HG03103 (cell line): Measurements from ENCODE around the gene TOGARAM1.

ENCODE experiments used
- ATAC-seq: cut with Tn5 transposase; IDR thresholded peaks from one replicate; pipeline ENCODE4 v1.9.1; 2021; ENCODE audit warnings: low read depth; ENCODE audit not compliant: unreplicated experiment

The TOGARAM1 gene

DNA sequence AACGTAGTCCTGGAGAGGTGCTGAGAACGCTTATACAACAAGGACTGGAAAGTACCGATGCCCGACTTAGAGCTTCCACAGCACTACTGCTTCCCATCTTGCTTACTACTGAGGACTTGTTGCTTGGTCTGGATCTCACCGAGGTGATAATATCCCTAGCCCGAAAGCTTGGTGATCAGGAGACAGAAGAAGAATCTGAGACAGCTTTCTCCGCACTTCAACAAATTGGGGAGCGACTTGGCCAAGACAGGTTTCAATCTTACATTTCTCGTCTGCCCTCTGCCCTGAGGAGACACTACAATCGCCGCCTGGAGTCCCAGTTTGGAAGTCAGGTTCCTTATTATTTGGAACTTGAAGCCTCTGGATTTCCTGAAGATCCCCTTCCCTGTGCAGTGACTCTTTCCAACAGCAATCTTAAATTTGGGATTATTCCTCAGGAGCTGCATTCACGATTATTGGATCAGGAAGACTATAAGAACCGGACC, 1.1 kb downstream of the TOGARAM1 start:
- ATAC-seq: no peak

- no peak for ATAC-seq
Measured at GRCh38 chr14:44963775-44964380, 1.9 kb downstream of the TOGARAM1 start.

GRCh38 chr14:44966601-44967336, 4.8 kb downstream of the TOGARAM1 start:
- ATAC-seq: no peak

DNA sequence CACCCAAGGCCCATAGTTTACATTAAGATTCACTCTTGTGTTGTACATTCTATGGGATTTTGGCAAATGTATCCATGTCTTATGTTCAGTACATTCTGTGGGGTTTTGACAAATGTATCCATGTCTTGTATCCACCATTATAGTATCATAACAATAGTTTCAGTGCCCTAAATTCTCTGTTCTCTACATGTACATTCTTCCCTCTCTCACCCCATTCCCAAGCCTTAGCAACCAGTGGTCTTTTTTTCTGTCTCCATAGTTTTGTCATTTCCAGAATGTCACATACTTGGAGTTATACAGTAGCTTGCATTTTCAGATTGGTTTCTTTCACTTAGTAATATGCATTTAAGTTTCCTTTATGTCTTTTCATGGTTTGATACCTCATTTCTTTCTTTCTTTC, 6.7 kb downstream of the TOGARAM1 start:
- ATAC-seq: no peak

DNA sequence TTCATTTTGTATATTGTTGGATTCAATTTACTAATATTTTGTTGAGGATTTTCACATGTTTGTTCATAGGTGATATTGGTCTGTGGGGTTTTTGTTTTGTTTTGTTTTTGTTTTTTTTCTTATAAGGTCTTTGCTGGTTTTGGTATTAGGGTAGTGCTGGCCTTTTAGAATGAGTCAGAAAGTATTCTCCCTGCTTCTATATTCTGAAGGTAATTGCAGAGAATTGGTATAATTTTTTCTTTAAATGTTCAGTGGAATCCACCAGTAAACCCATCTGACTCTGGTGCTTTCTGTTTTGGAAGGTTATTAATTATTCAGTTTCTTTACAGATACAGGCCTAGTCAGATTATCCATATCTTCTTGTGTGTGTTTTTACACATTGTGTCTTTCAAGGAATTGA, 8.9 kb downstream of the TOGARAM1 start:
- ATAC-seq: no peak

DNA sequence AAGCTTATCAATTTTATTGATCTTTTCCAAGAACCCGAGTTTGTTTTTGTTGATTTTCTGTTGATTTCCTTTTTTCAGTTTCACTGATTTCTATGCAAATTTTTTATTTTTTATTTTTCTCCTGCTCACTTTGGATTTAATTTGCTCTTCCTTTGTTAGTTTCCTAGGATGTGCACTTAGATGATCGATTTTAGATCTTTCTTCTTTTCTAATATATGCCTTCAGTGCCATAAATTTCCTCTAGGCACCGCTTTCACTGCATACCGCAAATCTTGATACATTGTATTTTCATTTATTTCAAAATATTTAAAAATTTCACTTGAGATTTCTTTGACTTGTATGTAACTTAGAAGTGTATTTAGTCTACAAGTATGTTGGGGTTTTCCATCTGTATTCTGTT, 9.5 kb downstream of the TOGARAM1 start:
- no peak for ATAC-seq

DNA sequence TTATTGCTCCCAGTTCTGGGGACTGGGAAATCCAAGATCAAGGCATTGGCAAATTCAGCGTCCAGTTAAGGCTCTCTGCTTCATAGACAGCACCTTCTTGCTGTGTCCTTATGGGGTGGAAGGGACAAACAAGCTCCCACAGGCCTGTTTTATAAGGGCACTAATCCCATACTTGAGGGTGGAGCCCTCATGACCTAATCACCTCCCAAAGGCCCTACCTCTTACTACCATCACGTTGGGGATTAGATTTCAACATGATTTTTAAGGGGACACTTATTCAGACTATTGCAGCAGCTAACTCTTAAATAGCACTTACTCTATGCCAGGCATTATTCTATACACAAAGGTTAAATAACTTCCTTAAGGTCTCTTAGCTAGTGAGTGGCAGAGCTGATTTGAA, 17.3 kb downstream of the TOGARAM1 start:
- ATAC-seq: no peak

DNA sequence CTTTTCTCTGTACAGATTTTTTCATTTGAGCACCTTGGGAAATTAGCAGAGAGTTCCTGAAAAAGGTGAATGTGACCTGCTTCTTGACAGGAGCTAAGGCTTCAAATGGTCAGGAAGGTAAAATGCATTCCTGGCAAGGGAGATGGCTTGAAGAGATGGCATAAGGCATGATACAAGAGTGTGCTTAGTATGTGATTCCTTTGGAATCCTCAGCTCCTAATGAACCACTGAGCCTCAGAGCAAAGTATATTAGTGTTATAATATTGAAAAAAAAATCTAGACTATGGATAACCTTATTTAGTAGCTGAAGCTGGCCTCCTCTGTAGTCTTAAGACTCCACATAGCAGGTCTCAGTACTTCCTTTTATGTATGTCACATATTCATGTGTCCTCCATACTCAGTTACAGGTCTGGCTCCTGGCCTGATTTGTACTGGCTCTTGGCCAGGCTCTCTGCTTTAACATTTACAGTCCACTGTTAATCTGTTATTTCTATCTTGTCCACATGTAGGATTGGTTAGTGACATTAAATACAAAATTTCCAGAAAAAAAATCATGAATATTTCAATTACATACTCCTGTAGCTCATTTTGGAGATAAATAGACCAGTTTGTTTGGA, 17.9 kb downstream of the TOGARAM1 start:
- no peak for ATAC-seq

DNA sequence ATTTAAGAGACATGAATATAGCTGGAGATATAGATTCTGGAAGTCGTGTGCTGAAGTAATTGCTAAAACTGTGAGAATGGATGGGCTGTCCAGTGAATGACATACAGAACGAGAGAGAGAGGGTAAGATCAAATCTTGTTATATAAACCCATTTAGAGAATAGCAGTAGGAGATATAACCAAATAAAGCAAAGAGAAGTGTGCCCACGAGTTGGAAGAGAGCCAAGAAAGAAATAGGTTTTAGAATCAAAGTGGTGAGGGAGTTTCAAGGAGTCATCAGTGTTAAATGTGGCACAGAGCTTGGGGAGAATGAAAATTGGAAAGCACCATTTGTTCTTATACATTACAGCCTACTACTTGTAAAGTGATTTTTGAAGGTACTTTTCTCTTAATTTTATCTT, 19.2 kb downstream of the TOGARAM1 start:
- no peak for ATAC-seq

DNA sequence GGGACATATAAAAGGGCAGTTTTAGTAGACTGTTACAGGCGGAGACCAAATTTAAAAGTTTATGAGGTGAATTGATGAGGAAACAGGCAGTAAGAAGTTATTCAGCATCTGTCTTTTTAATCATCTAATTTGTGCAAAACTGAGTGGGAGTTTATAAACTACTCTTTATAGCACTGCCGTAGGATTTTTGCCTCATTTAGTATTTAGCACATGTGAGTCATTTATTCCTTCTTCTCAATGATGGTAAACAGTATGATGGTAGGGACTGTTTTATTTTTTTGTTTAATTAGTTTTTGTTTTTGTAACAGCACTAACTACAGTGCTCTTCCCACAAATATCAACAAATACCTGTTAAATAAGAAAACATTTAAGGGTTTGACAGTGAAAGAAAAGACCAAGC, 20.6 kb downstream of the TOGARAM1 start:
- ATAC-seq: no peak

DNA sequence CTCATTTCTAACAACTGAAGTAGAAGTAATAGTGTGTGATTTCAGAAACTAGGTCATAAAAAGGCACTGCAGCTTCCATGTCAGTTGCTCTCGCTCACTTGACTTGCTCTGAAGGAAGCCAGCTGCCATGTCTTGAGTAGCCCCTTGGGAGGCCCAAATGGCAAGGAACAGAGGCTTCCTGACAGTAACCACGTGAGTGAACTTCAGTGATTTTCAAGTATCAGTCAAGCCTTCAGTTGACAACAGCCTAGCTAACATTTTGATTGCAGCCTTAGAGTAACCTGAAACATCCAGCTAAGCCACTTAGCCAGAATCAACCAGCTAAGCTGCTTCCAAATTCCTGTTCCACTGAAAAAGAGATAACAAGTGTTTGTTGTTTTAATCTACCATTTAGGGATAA, 26.7 kb downstream of the TOGARAM1 start:
- no peak for ATAC-seq

DNA sequence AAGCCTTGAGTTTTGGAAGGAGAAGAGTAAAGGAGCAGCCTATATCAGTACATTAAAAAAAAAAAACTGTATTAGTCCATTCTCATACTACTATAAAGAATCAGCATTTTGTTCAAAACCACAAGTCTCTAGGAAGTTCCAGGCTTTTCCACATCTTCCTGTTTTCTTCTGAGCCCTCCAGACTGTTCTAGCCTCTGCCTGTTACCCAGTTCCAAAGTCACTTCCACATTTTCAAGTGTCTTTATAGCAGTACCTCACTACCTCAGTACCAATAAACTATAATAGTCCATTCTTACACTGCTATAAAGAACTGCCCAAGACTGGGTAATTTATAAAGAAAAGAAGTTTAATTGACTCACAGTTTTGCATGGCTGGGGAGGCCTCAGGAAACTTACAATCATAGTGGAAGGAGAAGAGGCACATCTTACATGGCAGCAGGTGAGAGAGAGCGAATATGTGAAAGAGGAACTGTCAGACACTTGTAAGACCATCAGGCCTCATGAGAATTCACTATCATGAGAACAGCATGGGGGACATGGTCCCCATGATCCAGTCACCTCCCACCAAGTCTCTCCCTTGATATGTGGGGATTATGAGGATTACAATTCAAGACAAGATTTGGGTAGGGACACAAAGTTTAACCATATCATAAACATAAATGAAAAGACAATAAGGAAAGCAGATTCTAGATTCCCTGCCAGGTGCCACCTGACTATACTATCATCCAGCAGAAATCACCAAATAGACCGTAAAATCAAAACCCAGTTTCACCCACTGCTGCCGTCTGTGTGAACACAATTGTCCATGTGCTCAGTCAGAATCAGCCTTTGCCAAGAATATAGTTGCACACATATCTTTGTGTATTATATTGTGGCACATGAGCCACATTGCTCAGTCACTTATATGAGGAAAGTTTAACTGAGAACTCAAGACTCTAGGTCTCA, 27.8 kb downstream of the TOGARAM1 start:
- no peak for ATAC-seq

DNA sequence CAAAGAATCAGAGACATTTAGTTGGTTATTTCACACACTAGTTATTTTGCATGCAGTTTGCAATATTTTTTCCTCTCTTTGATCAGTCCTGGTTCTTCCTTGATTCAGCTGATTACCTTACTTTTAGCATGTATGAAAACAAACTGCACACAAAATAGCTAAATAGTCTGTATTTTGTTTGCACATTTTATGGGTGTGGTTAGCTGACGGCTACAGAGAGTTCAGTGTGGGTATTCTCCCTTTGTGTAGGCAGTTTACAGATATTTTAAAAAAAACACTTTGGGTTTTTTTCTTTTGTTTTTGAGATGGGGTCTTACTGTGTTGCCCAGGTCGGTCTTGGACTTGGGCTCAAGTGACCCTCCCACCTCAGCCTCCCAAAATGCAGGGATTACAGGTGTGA, 28.5 kb downstream of the TOGARAM1 start:
- ATAC-seq: no peak

GRCh38 chr14:44995196-44995595, 33.2 kb downstream of the TOGARAM1 start:
- no peak for ATAC-seq

GRCh38 chr14:44995770-44996294, 33.8 kb downstream of the TOGARAM1 start:
- ATAC-seq: no peak

DNA sequence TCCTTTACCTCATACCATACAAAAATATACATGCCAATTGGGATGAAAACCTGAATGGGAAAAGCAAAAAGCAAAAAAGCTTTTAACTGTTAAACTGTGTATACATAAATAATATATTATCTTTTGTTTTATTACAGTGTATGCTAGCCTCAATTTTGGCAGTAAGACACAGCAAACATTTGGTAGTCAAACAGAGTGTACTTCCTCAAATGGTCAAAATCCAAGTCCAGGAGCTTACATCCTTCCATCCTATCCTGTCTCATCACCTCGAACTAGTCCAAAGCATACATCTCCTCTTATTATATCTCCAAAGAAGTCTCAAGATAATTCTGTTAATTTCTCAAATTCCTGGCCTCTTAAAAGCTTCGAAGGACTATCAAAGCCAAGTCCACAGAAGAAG, 41.9 kb downstream of the TOGARAM1 start:
- no peak for ATAC-seq

DNA sequence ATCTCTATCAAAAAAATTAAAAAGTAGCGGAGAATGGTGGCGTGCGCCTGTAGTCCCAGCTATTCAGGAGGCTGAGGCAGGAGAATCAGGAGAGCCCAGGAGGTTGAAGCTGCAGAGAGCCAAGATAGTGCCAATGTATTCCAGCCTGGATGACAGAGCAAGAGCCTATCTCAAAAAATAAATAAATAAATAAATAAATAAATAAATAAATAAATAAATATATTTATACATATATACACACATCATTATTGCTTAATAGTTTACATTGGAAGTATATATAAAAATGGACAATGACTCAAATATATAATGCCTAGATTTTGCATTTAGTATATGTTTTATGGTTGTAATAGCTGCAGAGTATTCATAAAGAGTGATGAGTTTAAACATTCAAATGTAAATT, 53.1 kb downstream of the TOGARAM1 start:
- no peak for ATAC-seq

DNA sequence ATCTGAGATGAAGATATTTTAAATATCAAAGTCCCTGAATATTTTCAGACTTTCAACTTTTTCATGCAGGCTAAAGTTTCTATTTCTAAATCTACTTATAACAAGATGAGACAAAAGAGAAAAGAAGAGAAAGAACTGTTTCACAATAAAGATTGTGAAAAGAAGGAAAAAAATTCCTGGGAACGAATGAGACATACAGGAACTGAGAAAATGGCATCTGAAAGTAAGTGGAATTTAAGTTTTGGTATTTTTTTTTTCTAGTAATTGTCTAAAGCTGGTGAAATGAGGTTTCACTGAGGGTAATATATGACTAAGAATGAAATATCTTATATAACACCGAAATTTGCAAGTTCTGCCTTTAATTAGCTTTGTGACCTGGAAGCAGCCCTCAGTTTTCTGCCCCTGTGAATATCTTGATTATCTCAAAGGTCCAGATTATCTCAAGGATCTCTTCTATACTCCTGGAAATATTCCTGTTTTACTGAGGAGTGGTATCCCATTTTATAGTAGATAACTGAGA, 66.2 kb downstream of the TOGARAM1 start:
- no peak for ATAC-seq

- no peak for ATAC-seq
Measured at GRCh38 chr14:45034730-45035129, 72.7 kb downstream of the TOGARAM1 start.

DNA sequence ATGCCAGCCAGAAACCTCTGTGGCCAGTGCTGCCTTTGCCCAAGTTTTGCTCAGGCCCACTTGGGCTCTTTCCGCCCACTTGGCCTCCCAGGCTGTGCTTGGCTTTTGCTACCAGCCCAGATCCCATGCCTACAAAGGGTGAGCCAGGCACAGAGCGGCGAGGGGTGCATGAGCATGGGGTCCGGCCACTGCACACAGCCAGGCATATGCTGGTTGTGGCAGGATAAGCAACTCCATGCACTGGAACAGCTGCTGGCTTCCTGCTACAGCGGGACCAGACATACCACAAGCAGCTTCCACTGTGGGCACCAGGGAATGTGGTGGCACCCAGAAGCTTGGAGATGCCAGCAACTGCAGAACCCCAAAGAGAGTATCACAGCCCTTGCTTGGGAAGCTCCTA, 76.3 kb downstream of the TOGARAM1 start:
- no peak for ATAC-seq
